ENCODE data around the gene VEGFD.
A peak's percentile ranks its signal among the peaks of the same experiment; 100 is the strongest.

Gene VEGFD

GRCh38 chrX:15335135-15336022 lies 48.8 kb downstream of the VEGFD start, which contains the start of gene PIGA (continued):
- TF ChIP-seq ZNF341 (tag by site-specific recombination; IDR thresholded peaks at IDR 0.05; ENCODE audit: low read depth) (peak; percentile 89), ZNF292 (tag by site-specific recombination; IDR thresholded peaks at IDR 0.05; ENCODE audit: borderline replicate concordance, low read depth) (no peak), SP7 (tag by site-specific recombination; IDR thresholded peaks at IDR 0.05) (0 out of 2 replicates have a peak, but pooled peaks have one; percentile 20), ZSCAN18 (tag by site-specific recombination; IDR thresholded peaks at IDR 0.05) (no peak), ZNF510 (tag by site-specific recombination; IDR thresholded peaks at IDR 0.05; ENCODE audit: insufficient replicate concordance) (no peak), ZNF362 (tag by site-specific recombination; IDR thresholded peaks at IDR 0.05) (no peak), EGR2 (tag by site-specific recombination; IDR thresholded peaks at IDR 0.05; ENCODE audit: low read depth) (no peak), HOXA7 (CRISPR knock-in tag; IDR thresholded peaks at IDR 0.05; ENCODE audit: borderline replicate concordance) (no peak), FEZF1 (tag by site-specific recombination; IDR thresholded peaks at IDR 0.05) (no peak), ZBTB44 (tag by site-specific recombination; IDR thresholded peaks at IDR 0.05) (no peak), KLF16 (tag by site-specific recombination; IDR thresholded peaks at IDR 0.05) (peak; percentile 43; the same call in 1 of the 2 replicates), GLIS1 (tag by site-specific recombination; IDR thresholded peaks at IDR 0.05) (peak; percentile 93), YY1 (tag by site-specific recombination; IDR thresholded peaks at IDR 0.05) (peak; percentile 63; the same call in 1 of the 2 replicates), ZNF426 (tag by site-specific recombination; IDR thresholded peaks at IDR 0.05) (no peak), ZBTB10 (tag by site-specific recombination; IDR thresholded peaks at IDR 0.05) (no peak), KLF1 (tag by site-specific recombination; IDR thresholded peaks at IDR 0.05) (peak; percentile 61), ZNF768 (tag by site-specific recombination; IDR thresholded peaks at IDR 0.05) (no peak), ZNF544 (tag by site-specific recombination; IDR thresholded peaks at IDR 0.05) (no peak), KLF8 (tag by site-specific recombination; IDR thresholded peaks at IDR 0.05) (peak; percentile 55), KLF10 (tag by site-specific recombination; IDR thresholded peaks at IDR 0.05) (peak; percentile 99), ZNF621 (tag by site-specific recombination; IDR thresholded peaks at IDR 0.05) (no peak), ZNF558 (tag by site-specific recombination; IDR thresholded peaks at IDR 0.05) (no peak), ATF2 (tag by site-specific recombination; IDR thresholded peaks at IDR 0.05; ENCODE audit: low read depth) (no peak), ZIC2 (tag by site-specific recombination; IDR thresholded peaks at IDR 0.05) (peak; percentile 47; the same call in 1 of the 2 replicates), PATZ1 (tag by site-specific recombination; IDR thresholded peaks at IDR 0.05) (no peak), ZNF76 (tag by site-specific recombination; IDR thresholded peaks at IDR 0.05; ENCODE audit: borderline replicate concordance, low read depth) (no peak), ZNF654 (tag by site-specific recombination; IDR thresholded peaks at IDR 0.05; ENCODE audit: low read depth) (no peak), ZFP69B (tag by site-specific recombination; IDR thresholded peaks at IDR 0.05) (no peak), KLF7 (tag by site-specific recombination; IDR thresholded peaks at IDR 0.05; ENCODE audit: borderline replicate concordance) (no peak)

All from HEK293 (cell line).